Transverse colon (tissue), 4 donors: ENCODE data around the gene THRA. TPM values are rescaled to one million over a fixed set of nuclear protein-coding genes. Genes with fewer than 3 reads are reported as not detected.

Source experiments
- DNase-seq: peaks from one replicate; pipeline ENCODE4 v3.0.0-alpha.2; 2019
- H3K27ac ChIP-seq, 4 donors: fragments of 200-600 bp; sonication (generic); 2 replicates each; pipeline ENCODE4 v1.5.1; 2016 to 2018; ENCODE audit warnings: inconsistent platforms in 4 of 4
- H3K27me3 ChIP-seq: fragments of 200-600 bp; sonication (generic); 2 replicates; pipeline ENCODE4 v1.5.1; 2017; ENCODE audit warnings: inconsistent platforms
- H3K36me3 ChIP-seq, 4 donors: fragments of 200-600 bp; sonication (generic); 2 replicates each; pipeline ENCODE4 v1.5.1; 2017 to 2019; ENCODE audit warnings: inconsistent platforms in 4 of 4
- H3K4me1 ChIP-seq, 4 donors: fragments of 200-600 bp; sonication (generic); 2 replicates each; pipeline ENCODE4 v1.5.1; 2017 to 2020; ENCODE audit warnings: inconsistent platforms in 4 of 4
- H3K4me3 ChIP-seq, 4 donors: fragments of 200-600 bp; sonication (generic); 1 replicate in 1 of 4; 2 replicates in 3 of 4; pipeline versions ENCODE4 v1.5.1 to v1.6.1; 2017 to 2019; ENCODE audit warnings: inconsistent platforms in 4 of 4
- H3K9me3 ChIP-seq, 2 donors: fragments of 200-600 bp; sonication (generic); 2 replicates each; pipeline ENCODE4 v1.5.1; 2017 to 2019; ENCODE audit warnings: inconsistent platforms in 2 of 2
- CTCF ChIP-seq, 5 experiments: fragments of 200-600 bp in 3 of 5; fragments of 450-650 bp in 2 of 5; sonication (generic) in 3 of 5; IDR thresholded peaks; 1 replicate in 2 of 5; 2 replicates in 3 of 5; pipeline ENCODE4 v1.5.1; 2016 to 2017; ENCODE audit warnings: antibody characterized with exemption in 5 of 5, inconsistent platforms in 3 of 5, mild to moderate bottlenecking in 2 of 5, moderate library complexity in 1 of 5
- EP300 ChIP-seq: sonication (generic); formaldehyde crosslinking; IDR thresholded peaks from one replicate; pipeline ENCODE4 v1.6.1; 2017; ENCODE audit warnings: antibody characterized with exemption, low read depth
- POLR2A ChIP-seq: fragments of 450-650 bp; IDR thresholded peaks from one replicate; pipeline ENCODE4 v1.6.1; 2016; ENCODE audit warnings: antibody characterized with exemption, mild to moderate bottlenecking, moderate library complexity
- POLR2AphosphoS5 ChIP-seq, 3 donors: sonication (generic); formaldehyde crosslinking; IDR thresholded peaks; one replicate each; pipeline ENCODE4 v1.6.1; 2016; ENCODE audit warnings: antibody characterized with exemption in 3 of 3
- WGBS, 2 donors: methylation state at CpG; one replicate each; pipeline ENCODE4 v1.1.5; 2018; ENCODE audit warnings: low coverage in 1 of 2; 5-methylcytosine and 5-hydroxymethylcytosine counted together
- in situ Hi-C, 4 donors: fragments of 200-750 bp; cut with MboI; loops; one replicate each; pipeline versions ENCODE4 v1.15.0 to v1.15.1; 2017; ENCODE audit warnings: low sequenced_read_pairs in 3 of 4, low pct_ligation_motif_present in 1 of 4, low pct_unique_long_range_greater_than_20kb in 1 of 4
- intact Hi-C: fragments of 100-400 bp; cut with DNase I; formaldehyde crosslinking; loops from one replicate; pipeline ENCODE4 v1.15.1; 2023; ENCODE audit warnings: low total_unique reads
- total RNA-seq, 4 donors: library from RNA; depleted of rRNA; stranded (reverse); fragments of >200 nt; gene quantifications; one replicate each; pipeline ENCODE4 v1.1.0, GENCODE V29; 2016

Gene THRA
- total RNA-seq, 4 donors from 2014 or later, result 32.6 to 82.6 (median 58.6) TPM

- Histone ChIP-seq H3K27me3 (no peaks in the 10 kb centered on the region), H3K4me3 (no peak overlapping the region), H3K27ac (peak overlapping the region in 3 of 4 donors; percentile 51 to 74 (median 59)), H3K9me3 (no peaks in the 10 kb centered on the region), H3K4me1 (peaks cover 19 to 62% (median 50%) of the 10 kb centered on the region in 4 donors), H3K36me3 (peaks cover 0 to 13% (median 4%) of the 10 kb centered on the region in 4 donors)
- WGBS, 2 donors, result 80 to 84% methylated on average over 6 to 20 of the region's 24 CpGs
- no peak for DNase-seq
- TF ChIP-seq CTCF (IDR thresholded peaks at IDR 0.05), result no peak
- TF ChIP-seq POLR2AphosphoS5 (IDR thresholded peaks at IDR 0.05), result no peak
- TF ChIP-seq EP300, result no peak
- TF ChIP-seq POLR2A, result no peak
- intact Hi-C loops (loop anchor here (10.0 kb wide), 2 partner anchors 105 to 175 kb away; partner anchors contain the start of gene MSL1), in situ Hi-C loops (loop anchor here in 1 of 4 donors (25.0 kb wide), 1 partner anchor 268 kb away; the partner anchor contains the start of gene CDC6)
These were observed 43.4 kb upstream of the THRA start for GRCh38 chr17:40019140-40019991.

GRCh38 chr17:40020146-40020545, 42.6 kb upstream of the THRA start:
- TF ChIP-seq POLR2AphosphoS5 (IDR thresholded peaks at IDR 0.05), result no peak
- TF ChIP-seq POLR2A, result no peak
- no peak for TF ChIP-seq EP300
- TF ChIP-seq CTCF (IDR thresholded peaks at IDR 0.05), result no peak
- WGBS, 2 donors, result 87 to 91% methylated on average over 6 to 13 of the region's 13 CpGs

GRCh38 chr17:40021451-40021971, 41.3 kb upstream of the THRA start:
- Histone ChIP-seq H3K9me3 (no peaks in the 10 kb centered on the region), H3K27me3 (no peaks in the 10 kb centered on the region), H3K4me1 (peaks cover 12 to 61% (median 52%) of the 10 kb centered on the region in 4 donors), H3K4me3 (no peak overlapping the region), H3K36me3 (peaks cover 0 to 13% (median 4%) of the 10 kb centered on the region in 4 donors), H3K27ac (peak overlapping the region in 3 of 4 donors; percentile 38 to 80 (median 67))
- in situ Hi-C loops (loop anchor here in 1 of 4 donors (25.0 kb wide), 1 partner anchor 266 kb away; the partner anchor contains the start of gene CDC6), intact Hi-C loops (no loop called here)
- TF ChIP-seq POLR2AphosphoS5 (IDR thresholded peaks at IDR 0.05), result no peak
- TF ChIP-seq EP300, result no peak
- TF ChIP-seq POLR2A, result no peak
- TF ChIP-seq CTCF (IDR thresholded peaks at IDR 0.05), result no peak
- DNase-seq, result no peak
- whole genome bisulfite sequencing, 2 donors, result 64 to 87% methylated on average over 2 to 9 of the region's 9 CpGs

More at GRCh38 chr17:40020146-40020545, 42.6 kb upstream of the THRA start:
- no peaks in the 10 kb centered on the region for H3K27me3 ChIP-seq
- H3K9me3 ChIP-seq, result no peaks in the 10 kb centered on the region
- no peak overlapping the region for H3K27ac ChIP-seq
- peaks cover 15 to 61% (median 49%) of the 10 kb centered on the region in 4 donors for H3K4me1 ChIP-seq
- in situ Hi-C loops, result loop anchor here in 1 of 4 donors (25.0 kb wide), 1 partner anchor 267 kb away; the partner anchor contains the start of gene CDC6
- intact Hi-C loops, result no loop called here
- peaks cover 0 to 13% (median 4%) of the 10 kb centered on the region in 4 donors for H3K36me3 ChIP-seq
- no peak overlapping the region for H3K4me3 ChIP-seq
- no peak for DNase-seq

- WGBS, 2 donors, result 94% methylated on average over 9 of the region's 9 CpGs; no CpG with 5 or more reads in 1 of the 2 donors
- DNase-seq, result no peak
- no peaks in the 10 kb centered on the region for H3K27me3 ChIP-seq
- intact Hi-C loops, result no loop called here
- H3K36me3 ChIP-seq, result peaks cover 0 to 13% (median 4%) of the 10 kb centered on the region in 4 donors
- in situ Hi-C loops, result loop anchor here in 1 of 4 donors (25.0 kb wide), 1 partner anchor 265 kb away; the partner anchor contains the start of gene CDC6
- TF ChIP-seq CTCF (IDR thresholded peaks at IDR 0.05) (no peak), EP300 (no peak), POLR2AphosphoS5 (IDR thresholded peaks at IDR 0.05) (no peak), POLR2A (no peak)
- no peak overlapping the region for H3K4me3 ChIP-seq
- H3K9me3 ChIP-seq, result no peaks in the 10 kb centered on the region
- peak overlapping the region; percentile 48 to 80 (median 59) for H3K27ac ChIP-seq
- peaks cover 17 to 66% (median 60%) of the 10 kb centered on the region in 4 donors for H3K4me1 ChIP-seq
These were observed 40.3 kb upstream of the THRA start for GRCh38 chr17:40022497-40022896.
